ENCODE measurements around the gene HMOX2. TPM values are rescaled to one million over a fixed set of nuclear protein-coding genes. Genes with fewer than 3 reads are reported as not detected.

The HMOX2 gene
- total RNA-seq (2014; rRNA removed; shearing (Covaris generic)) = 22.0 and 24.2 TPM in 2 replicates

GRCh38 chr16:4475880-4476788, at the start of gene HMOX2:
HMOX2 (plus strand) TSS chr16:4476398; CDS start chr16:4505525, 29,127 bp downstream.
- Histone ChIP-seq H3K4me3 (peak within 1 kb of the TSS; percentile 73), H3K9me3 (replicated peaks) (no peaks in the 10 kb centered on the region), H3K27ac (no peak within 1 kb of the TSS), H3K4me1 (no peaks in the 10 kb centered on the region; the same call in 1 of the 2 replicates), H3K27me3 (no peaks in the 10 kb centered on the region), H3K36me3 (no peaks in the 10 kb centered on the region)
- DNase-seq = peak; percentile 87 to 93

- Histone ChIP-seq H3K4me3 (peak overlapping the region; percentile 85), H3K27ac (no peak overlapping the region; the same call in 1 of the 2 replicates), H3K4me1 (peaks cover 3% of the 10 kb centered on the region; the same call in 1 of the 2 replicates), H3K27me3 (no peaks in the 10 kb centered on the region), H3K9me3 (replicated peaks) (no peaks in the 10 kb centered on the region), H3K36me3 (peaks cover 5% of the 10 kb centered on the region; the same call in 1 of the 2 replicates)
- DNase-seq = no peak
Measured at GRCh38 chr16:4426722-4427372, 49.4 kb upstream of the HMOX2 start.

GRCh38 chr16:4428500-4428899, 47.7 kb upstream of the HMOX2 start:
- peaks cover 5% of the 10 kb centered on the region; the same call in 1 of the 2 replicates for H3K36me3 ChIP-seq
- H3K4me1 ChIP-seq = peaks cover 3% of the 10 kb centered on the region; the same call in 1 of the 2 replicates
- DNase-seq = no peak

GRCh38 chr16:4431023-4431422, 45.2 kb upstream of the HMOX2 start:
- no peak for DNase-seq

More at GRCh38 chr16:4428500-4428899, 47.7 kb upstream of the HMOX2 start:
- Histone ChIP-seq H3K9me3 (replicated peaks) (no peaks in the 10 kb centered on the region), H3K27me3 (no peaks in the 10 kb centered on the region), H3K4me3 (no peak overlapping the region), H3K27ac (no peak overlapping the region)

GRCh38 chr16:4433228-4433627, 43.0 kb upstream of the HMOX2 start:
- Histone ChIP-seq H3K27ac (no peak overlapping the region), H3K9me3 (replicated peaks) (no peaks in the 10 kb centered on the region), H3K4me1 (no peaks in the 10 kb centered on the region), H3K36me3 (peaks cover 23% of the 10 kb centered on the region), H3K4me3 (no peak overlapping the region), H3K27me3 (no peaks in the 10 kb centered on the region)
- no peak for DNase-seq

More at GRCh38 chr16:4431023-4431422, 45.2 kb upstream of the HMOX2 start:
- Histone ChIP-seq H3K4me1 (no peaks in the 10 kb centered on the region), H3K27ac (no peak overlapping the region), H3K27me3 (no peaks in the 10 kb centered on the region), H3K36me3 (peaks cover 11% of the 10 kb centered on the region), H3K9me3 (replicated peaks) (no peaks in the 10 kb centered on the region), H3K4me3 (no peak overlapping the region)

- no peaks in the 10 kb centered on the region for H3K9me3 ChIP-seq (replicated peaks)
- H3K4me3 ChIP-seq = no peak overlapping the region
- DNase-seq = no peak
- H3K27me3 ChIP-seq = no peaks in the 10 kb centered on the region
- H3K36me3 ChIP-seq = peaks cover 20% of the 10 kb centered on the region
- H3K27ac ChIP-seq = no peak overlapping the region
- H3K4me1 ChIP-seq = no peaks in the 10 kb centered on the region
Measured at GRCh38 chr16:4433914-4434787, 42.0 kb upstream of the HMOX2 start.

GRCh38 chr16:4435337-4436067, 40.7 kb upstream of the HMOX2 start:
- Histone ChIP-seq H3K36me3 (peaks cover 22% of the 10 kb centered on the region), H3K4me1 (no peaks in the 10 kb centered on the region), H3K4me3 (no peak overlapping the region), H3K27me3 (no peaks in the 10 kb centered on the region), H3K27ac (no peak overlapping the region), H3K9me3 (replicated peaks) (no peaks in the 10 kb centered on the region)
- DNase-seq = no peak

GRCh38 chr16:4437366-4437765, 38.8 kb upstream of the HMOX2 start:
- DNase-seq = no peak
- H3K27ac ChIP-seq = no peak overlapping the region
- no peaks in the 10 kb centered on the region for H3K27me3 ChIP-seq
- no peak overlapping the region for H3K4me3 ChIP-seq
- H3K36me3 ChIP-seq = peaks cover 35% of the 10 kb centered on the region
- no peaks in the 10 kb centered on the region for H3K9me3 ChIP-seq (replicated peaks)
- no peaks in the 10 kb centered on the region for H3K4me1 ChIP-seq

- H3K36me3 ChIP-seq = peaks cover 51% of the 10 kb centered on the region
- H3K4me1 ChIP-seq = no peaks in the 10 kb centered on the region
- H3K27me3 ChIP-seq = no peaks in the 10 kb centered on the region
- no peak overlapping the region for H3K27ac ChIP-seq
- no peak for DNase-seq
- H3K9me3 ChIP-seq (replicated peaks) = no peaks in the 10 kb centered on the region
- no peak overlapping the region for H3K4me3 ChIP-seq
Measured at GRCh38 chr16:4442371-4442770, 33.8 kb upstream of the HMOX2 start.

GRCh38 chr16:4443271-4443670, 32.9 kb upstream of the HMOX2 start:
- no peaks in the 10 kb centered on the region for H3K9me3 ChIP-seq (replicated peaks)
- no peaks in the 10 kb centered on the region for H3K4me1 ChIP-seq
- no peaks in the 10 kb centered on the region for H3K27me3 ChIP-seq
- H3K36me3 ChIP-seq = peaks cover 52% of the 10 kb centered on the region
- H3K4me3 ChIP-seq = no peak overlapping the region
- H3K27ac ChIP-seq = no peak overlapping the region
- DNase-seq = no peak

GRCh38 chr16:4443986-4444385, 32.2 kb upstream of the HMOX2 start:
- no peak overlapping the region for H3K4me3 ChIP-seq
- H3K27me3 ChIP-seq = no peaks in the 10 kb centered on the region
- no peak for DNase-seq
- peaks cover 60% of the 10 kb centered on the region for H3K36me3 ChIP-seq
- no peaks in the 10 kb centered on the region for H3K9me3 ChIP-seq (replicated peaks)
- H3K4me1 ChIP-seq = no peaks in the 10 kb centered on the region
- H3K27ac ChIP-seq = no peak overlapping the region

GRCh38 chr16:4450430-4450829, 25.8 kb upstream of the HMOX2 start:
- H3K27me3 ChIP-seq = no peaks in the 10 kb centered on the region
- H3K4me3 ChIP-seq = no peak overlapping the region
- no peak for DNase-seq
- no peaks in the 10 kb centered on the region for H3K9me3 ChIP-seq (replicated peaks)
- peaks cover 43% of the 10 kb centered on the region for H3K4me1 ChIP-seq
- peak overlapping the region; percentile 67 for H3K27ac ChIP-seq
- peaks cover 51% of the 10 kb centered on the region for H3K36me3 ChIP-seq

GRCh38 chr16:4450931-4451519, 25.2 kb upstream of the HMOX2 start:
- Histone ChIP-seq H3K4me1 (peaks cover 49% of the 10 kb centered on the region), H3K9me3 (replicated peaks) (no peaks in the 10 kb centered on the region), H3K27ac (peak overlapping the region; percentile 67), H3K4me3 (no peak overlapping the region), H3K27me3 (no peaks in the 10 kb centered on the region), H3K36me3 (peaks cover 45% of the 10 kb centered on the region)
- peak; percentile 93 to 95 for DNase-seq

Data from SJCRH30 (cell line).